Stomach (tissue), 4 donors: ENCODE data around the gene CA14.

Experiments used
- EP300 ChIP-seq: sonication (generic); formaldehyde crosslinking; IDR thresholded peaks from one replicate; pipeline ENCODE4 v1.6.1; 2017; ENCODE audit warnings: antibody characterized with exemption
- POLR2A ChIP-seq, 4 donors: fragments of 450-650 bp; IDR thresholded peaks; one replicate each; pipeline ENCODE4 v1.6.1; 2016; ENCODE audit warnings: antibody characterized with exemption in 4 of 4, control low read depth in 2 of 4, mild to moderate bottlenecking in 1 of 4, moderate library complexity in 1 of 4
- TF ChIP-seq, protein P1 (sequence below), 7 experiments: fragments of 450-650 bp in 4 of 7; fragments of 200-600 bp in 3 of 7; sonication (generic) in 3 of 7; IDR thresholded peaks; one replicate each; pipeline ENCODE4 v1.5.1; 2016 to 2019; ENCODE audit warnings: antibody characterized with exemption in 7 of 7, control low read depth in 2 of 7, mild to moderate bottlenecking in 1 of 7

DNA sequence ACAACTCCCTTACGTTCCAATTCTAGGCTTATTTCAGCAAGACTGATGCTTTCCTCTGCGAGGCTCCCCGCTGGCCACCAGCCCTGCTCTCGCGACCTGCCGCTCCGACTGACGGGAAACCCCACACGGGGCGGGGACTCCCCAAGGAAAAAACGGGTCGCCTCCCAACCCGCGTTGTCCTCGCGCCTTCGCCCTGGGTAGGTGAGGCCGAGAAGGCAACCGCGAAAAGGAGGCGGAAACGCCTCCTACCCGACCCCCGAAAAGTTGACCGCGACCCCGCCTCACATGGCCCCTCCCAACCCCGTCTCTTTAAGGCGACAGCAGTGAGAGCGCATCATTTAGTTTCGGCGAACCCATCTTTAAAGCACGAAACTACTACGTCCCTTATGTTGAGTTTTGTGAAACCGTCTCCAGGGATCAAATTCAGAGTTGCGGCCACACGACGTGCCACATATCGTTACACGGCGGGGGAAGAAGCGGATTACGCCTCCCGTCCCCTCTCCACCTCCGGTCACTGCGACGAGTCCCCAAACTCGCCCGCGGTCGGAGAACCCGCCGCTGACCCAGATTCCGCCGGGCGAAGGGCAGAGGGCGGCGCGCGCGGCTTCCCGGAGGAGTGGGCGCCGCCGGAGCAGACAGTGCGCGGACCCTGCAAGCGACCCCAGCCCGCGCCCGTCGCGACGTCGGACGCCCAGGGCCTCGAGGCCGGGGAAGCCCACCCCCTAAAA is 22.8 kb upstream of the CA14 start:
- TF ChIP-seq POLR2A (IDR thresholded peaks at IDR 0.05) (peak in 2 of 4 donors; percentile 40 to 42), EP300 (no peak)
- TF ChIP-seq, protein P1, sequence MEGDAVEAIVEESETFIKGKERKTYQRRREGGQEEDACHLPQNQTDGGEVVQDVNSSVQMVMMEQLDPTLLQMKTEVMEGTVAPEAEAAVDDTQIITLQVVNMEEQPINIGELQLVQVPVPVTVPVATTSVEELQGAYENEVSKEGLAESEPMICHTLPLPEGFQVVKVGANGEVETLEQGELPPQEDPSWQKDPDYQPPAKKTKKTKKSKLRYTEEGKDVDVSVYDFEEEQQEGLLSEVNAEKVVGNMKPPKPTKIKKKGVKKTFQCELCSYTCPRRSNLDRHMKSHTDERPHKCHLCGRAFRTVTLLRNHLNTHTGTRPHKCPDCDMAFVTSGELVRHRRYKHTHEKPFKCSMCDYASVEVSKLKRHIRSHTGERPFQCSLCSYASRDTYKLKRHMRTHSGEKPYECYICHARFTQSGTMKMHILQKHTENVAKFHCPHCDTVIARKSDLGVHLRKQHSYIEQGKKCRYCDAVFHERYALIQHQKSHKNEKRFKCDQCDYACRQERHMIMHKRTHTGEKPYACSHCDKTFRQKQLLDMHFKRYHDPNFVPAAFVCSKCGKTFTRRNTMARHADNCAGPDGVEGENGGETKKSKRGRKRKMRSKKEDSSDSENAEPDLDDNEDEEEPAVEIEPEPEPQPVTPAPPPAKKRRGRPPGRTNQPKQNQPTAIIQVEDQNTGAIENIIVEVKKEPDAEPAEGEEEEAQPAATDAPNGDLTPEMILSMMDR (IDR thresholded peaks at IDR 0.05) = no peak
